ENCODE results near the gene DENND4B.

DENND4B gene

GRCh38 chr1:153928245-153928644, 18.3 kb downstream of the DENND4B start:
- Histone ChIP-seq H3K4me1 (ENCODE audit: control insufficient read depth in 1 of 2, insufficient read depth in 2 of 2, low read length in 2 of 2) (peaks cover 7 to 11% of the 10 kb centered on the region in 2 donors), H3K9me3 (ENCODE audit: control insufficient read depth in 1 of 2, low read length in 2 of 2) (no peaks in the 10 kb centered on the region), H3K27me3 (ENCODE audit: control insufficient read depth in 1 of 2, insufficient read depth in 2 of 2, low read length in 2 of 2) (no peaks in the 10 kb centered on the region), H3K9ac (ENCODE audit: low read depth in 1 of 2, low read length in 2 of 2) (no peak overlapping the region), H3K4me3 (ENCODE audit: low read depth in 1 of 2, low read length in 2 of 2) (no peak overlapping the region), H3K27ac (ENCODE audit: low read depth, low read length) (no peak overlapping the region), H3K36me3 (ENCODE audit: control insufficient read depth in 1 of 2, insufficient read depth in 2 of 2, low read length in 2 of 2) (peaks cover 16 to 32% of the 10 kb centered on the region in 2 donors)

GRCh38 chr1:153926405-153926804, 20.1 kb downstream of the DENND4B start:
- Histone ChIP-seq H3K4me3 (ENCODE audit: low read depth in 1 of 2, low read length in 2 of 2) (no peak overlapping the region), H3K4me1 (ENCODE audit: control insufficient read depth in 1 of 2, insufficient read depth in 2 of 2, low read length in 2 of 2) (peaks cover 13 to 17% of the 10 kb centered on the region in 2 donors), H3K36me3 (ENCODE audit: control insufficient read depth in 1 of 2, insufficient read depth in 2 of 2, low read length in 2 of 2) (peaks cover 4 to 18% of the 10 kb centered on the region in 2 donors), H3K9me3 (ENCODE audit: control insufficient read depth in 1 of 2, low read length in 2 of 2) (no peaks in the 10 kb centered on the region), H3K27me3 (ENCODE audit: control insufficient read depth in 1 of 2, insufficient read depth in 2 of 2, low read length in 2 of 2) (no peaks in the 10 kb centered on the region), H3K27ac (ENCODE audit: low read depth, low read length) (no peak overlapping the region), H3K9ac (ENCODE audit: low read depth in 1 of 2, low read length in 2 of 2) (no peak overlapping the region)

GRCh38 chr1:153922972-153923925, 23.3 kb downstream of the DENND4B start, which contains the start of gene GATAD2B:
Gene GATAD2B, minus strand, starts transcription at chr1:153922972. Its CDS starts 94,625 bp downstream, at chr1:153828347.
- H3K9ac ChIP-seq (ENCODE audit: low read depth in 1 of 2, low read length in 2 of 2), result peak within 1 kb of the TSS; percentile 81 to 85
- H3K4me3 ChIP-seq (ENCODE audit: low read depth in 1 of 2, low read length in 2 of 2), result peak within 1 kb of the TSS; percentile 80 to 98
- H3K4me1 ChIP-seq (ENCODE audit: control insufficient read depth in 1 of 2, insufficient read depth in 2 of 2, low read length in 2 of 2), result peaks cover 28 to 29% of the 10 kb centered on the region in 2 donors
- peaks cover 3 to 5% of the 10 kb centered on the region in 2 donors for H3K36me3 ChIP-seq (ENCODE audit: control insufficient read depth in 1 of 2, insufficient read depth in 2 of 2, low read length in 2 of 2)
- no peaks in the 10 kb centered on the region for H3K27me3 ChIP-seq (ENCODE audit: control insufficient read depth in 1 of 2, insufficient read depth in 2 of 2, low read length in 2 of 2)
- H3K9me3 ChIP-seq (ENCODE audit: control insufficient read depth in 1 of 2, low read length in 2 of 2), result no peaks in the 10 kb centered on the region
- H3K27ac ChIP-seq (ENCODE audit: low read depth, low read length), result peak within 1 kb of the TSS; percentile 75

- H3K4me1 ChIP-seq (ENCODE audit: control insufficient read depth in 1 of 2, insufficient read depth in 2 of 2, low read length in 2 of 2), result peaks cover 28 to 29% of the 10 kb centered on the region in 2 donors
- H3K9me3 ChIP-seq (ENCODE audit: control insufficient read depth in 1 of 2, low read length in 2 of 2), result no peaks in the 10 kb centered on the region
- peaks cover 3 to 11% of the 10 kb centered on the region in 2 donors for H3K36me3 ChIP-seq (ENCODE audit: control insufficient read depth in 1 of 2, insufficient read depth in 2 of 2, low read length in 2 of 2)
- H3K27me3 ChIP-seq (ENCODE audit: control insufficient read depth in 1 of 2, insufficient read depth in 2 of 2, low read length in 2 of 2), result no peaks in the 10 kb centered on the region
- peak overlapping the region; percentile 75 to 81 for H3K9ac ChIP-seq (ENCODE audit: low read depth in 1 of 2, low read length in 2 of 2)
- H3K27ac ChIP-seq (ENCODE audit: low read depth, low read length), result peak overlapping the region; percentile 63
- peak overlapping the region; percentile 74 to 90 for H3K4me3 ChIP-seq (ENCODE audit: low read depth in 1 of 2, low read length in 2 of 2)
Observed at GRCh38 chr1:153922076-153922971, 24.2 kb downstream of the DENND4B start.

- peak overlapping the region; percentile 74 to 90 for H3K4me3 ChIP-seq (ENCODE audit: low read depth in 1 of 2, low read length in 2 of 2)
- H3K27me3 ChIP-seq (ENCODE audit: control insufficient read depth in 1 of 2, insufficient read depth in 2 of 2, low read length in 2 of 2), result no peaks in the 10 kb centered on the region
- H3K9me3 ChIP-seq (ENCODE audit: control insufficient read depth in 1 of 2, low read length in 2 of 2), result no peaks in the 10 kb centered on the region
- H3K9ac ChIP-seq (ENCODE audit: low read depth in 1 of 2, low read length in 2 of 2), result peak overlapping the region; percentile 75 to 81
- H3K27ac ChIP-seq (ENCODE audit: low read depth, low read length), result no peak overlapping the region
- H3K36me3 ChIP-seq (ENCODE audit: control insufficient read depth in 1 of 2, insufficient read depth in 2 of 2, low read length in 2 of 2), result peaks cover 3 to 11% of the 10 kb centered on the region in 2 donors
- H3K4me1 ChIP-seq (ENCODE audit: control insufficient read depth in 1 of 2, insufficient read depth in 2 of 2, low read length in 2 of 2), result peaks cover 28 to 29% of the 10 kb centered on the region in 2 donors
Observed at GRCh38 chr1:153921803-153922075, 24.8 kb downstream of the DENND4B start.

- Histone ChIP-seq H3K9ac (ENCODE audit: low read depth in 1 of 2, low read length in 2 of 2) (peak overlapping the region; percentile 75 to 81), H3K27me3 (ENCODE audit: control insufficient read depth in 1 of 2, insufficient read depth in 2 of 2, low read length in 2 of 2) (no peaks in the 10 kb centered on the region), H3K4me3 (ENCODE audit: low read depth in 1 of 2, low read length in 2 of 2) (peak overlapping the region; percentile 74 to 90), H3K27ac (ENCODE audit: low read depth, low read length) (no peak overlapping the region), H3K4me1 (ENCODE audit: control insufficient read depth in 1 of 2, insufficient read depth in 2 of 2, low read length in 2 of 2) (peaks cover 28 to 29% of the 10 kb centered on the region in 2 donors), H3K36me3 (ENCODE audit: control insufficient read depth in 1 of 2, insufficient read depth in 2 of 2, low read length in 2 of 2) (peaks cover 3 to 11% of the 10 kb centered on the region in 2 donors), H3K9me3 (ENCODE audit: control insufficient read depth in 1 of 2, low read length in 2 of 2) (no peaks in the 10 kb centered on the region)
Observed at GRCh38 chr1:153921080-153921802, 25.3 kb downstream of the DENND4B start.

- Histone ChIP-seq H3K4me1 (ENCODE audit: control insufficient read depth in 1 of 2, insufficient read depth in 2 of 2, low read length in 2 of 2) (peaks cover 28 to 29% of the 10 kb centered on the region in 2 donors), H3K27ac (ENCODE audit: low read depth, low read length) (no peak overlapping the region)
Observed at GRCh38 chr1:153919876-153920852, 26.4 kb downstream of the DENND4B start.

GRCh38 chr1:153916297-153916696, 30.2 kb downstream of the DENND4B start:
- no peaks in the 10 kb centered on the region for H3K27me3 ChIP-seq (ENCODE audit: control insufficient read depth in 1 of 2, insufficient read depth in 2 of 2, low read length in 2 of 2)
- H3K4me1 ChIP-seq (ENCODE audit: control insufficient read depth in 1 of 2, insufficient read depth in 2 of 2, low read length in 2 of 2), result peaks cover 13 to 15% of the 10 kb centered on the region in 2 donors

More at GRCh38 chr1:153919876-153920852, 26.4 kb downstream of the DENND4B start:
- Histone ChIP-seq H3K27me3 (ENCODE audit: control insufficient read depth in 1 of 2, insufficient read depth in 2 of 2, low read length in 2 of 2) (no peaks in the 10 kb centered on the region), H3K4me3 (ENCODE audit: low read depth in 1 of 2, low read length in 2 of 2) (peak overlapping the region in 1 of 2 donors; percentile 16), H3K9ac (ENCODE audit: low read depth in 1 of 2, low read length in 2 of 2) (peak overlapping the region; percentile 17 to 32), H3K36me3 (ENCODE audit: control insufficient read depth in 1 of 2, insufficient read depth in 2 of 2, low read length in 2 of 2) (peaks cover 3 to 11% of the 10 kb centered on the region in 2 donors), H3K9me3 (ENCODE audit: control insufficient read depth in 1 of 2, low read length in 2 of 2) (no peaks in the 10 kb centered on the region)

GRCh38 chr1:153912349-153912748, 34.2 kb downstream of the DENND4B start:
- H3K9ac ChIP-seq (ENCODE audit: low read depth in 1 of 2, low read length in 2 of 2), result no peak overlapping the region
- H3K4me3 ChIP-seq (ENCODE audit: low read depth in 1 of 2, low read length in 2 of 2), result no peak overlapping the region
- H3K27me3 ChIP-seq (ENCODE audit: control insufficient read depth in 1 of 2, insufficient read depth in 2 of 2, low read length in 2 of 2), result no peaks in the 10 kb centered on the region
- no peak overlapping the region for H3K27ac ChIP-seq (ENCODE audit: low read depth, low read length)
- H3K9me3 ChIP-seq (ENCODE audit: control insufficient read depth in 1 of 2, low read length in 2 of 2), result no peaks in the 10 kb centered on the region
- H3K36me3 ChIP-seq (ENCODE audit: control insufficient read depth in 1 of 2, insufficient read depth in 2 of 2, low read length in 2 of 2), result peaks cover 0 to 7% of the 10 kb centered on the region in 2 donors
- H3K4me1 ChIP-seq (ENCODE audit: control insufficient read depth in 1 of 2, insufficient read depth in 2 of 2, low read length in 2 of 2), result no peaks in the 10 kb centered on the region

More at GRCh38 chr1:153916297-153916696, 30.2 kb downstream of the DENND4B start:
- Histone ChIP-seq H3K9ac (ENCODE audit: low read depth in 1 of 2, low read length in 2 of 2) (no peak overlapping the region), H3K4me3 (ENCODE audit: low read depth in 1 of 2, low read length in 2 of 2) (no peak overlapping the region), H3K36me3 (ENCODE audit: control insufficient read depth in 1 of 2, insufficient read depth in 2 of 2, low read length in 2 of 2) (peaks cover 3 to 11% of the 10 kb centered on the region in 2 donors), H3K27ac (ENCODE audit: low read depth, low read length) (no peak overlapping the region), H3K9me3 (ENCODE audit: control insufficient read depth in 1 of 2, low read length in 2 of 2) (no peaks in the 10 kb centered on the region)

Data from duodenal mucosa (tissue), 2 donors.